H9 (cell line): ENCODE data around the gene AFAP1. TPM values are rescaled to one million over a fixed set of nuclear protein-coding genes. Genes with fewer than 3 reads are reported as not detected.

Source experiments
- DNase-seq: peaks from one replicate; pipeline ENCODE4 v3.0.0-alpha.2; 2017
- H2AFZ ChIP-seq: one replicate; pipeline ENCODE4 v1.6.1; 2013; ENCODE audit warnings: mild to moderate bottlenecking, low read length, control low read depth, moderate library complexity
- H2AK5ac ChIP-seq: 2 replicates; pipeline ENCODE4 v1.6.1; 2013; ENCODE audit warnings: low read length, control low read depth, mixed read lengths; ENCODE audit not compliant: insufficient read length
- H2BK120ac ChIP-seq: one replicate; pipeline ENCODE4 v1.6.1; 2013; ENCODE audit warnings: low read depth, mild to moderate bottlenecking, low read length, control low read depth, inconsistent platforms; ENCODE audit not compliant: poor library complexity, severe bottlenecking
- H2BK12ac ChIP-seq: 2 replicates; pipeline ENCODE4 v1.6.1; 2013; ENCODE audit warnings: low read length, control low read depth, mixed read lengths, low read depth; ENCODE audit not compliant: insufficient read length
- H2BK15ac ChIP-seq: 2 replicates; pipeline ENCODE4 v1.6.1; 2013; ENCODE audit warnings: low read depth, low read length, control low read depth
- H2BK20ac ChIP-seq: one replicate; pipeline ENCODE4 v1.6.1; 2013; ENCODE audit warnings: low read depth, mild to moderate bottlenecking, low read length, control low read depth, inconsistent platforms; ENCODE audit not compliant: poor library complexity, severe bottlenecking
- H2BK5ac ChIP-seq: 2 replicates; pipeline ENCODE4 v1.6.1; 2013; ENCODE audit warnings: low read length, control low read depth, mixed read lengths; ENCODE audit not compliant: insufficient read length
- H3K14ac ChIP-seq: 2 replicates; pipeline ENCODE4 v1.6.1; 2013; ENCODE audit warnings: low read length, control low read depth; ENCODE audit not compliant: insufficient read depth
- H3K18ac ChIP-seq: 2 replicates; pipeline ENCODE4 v1.6.1; 2013; ENCODE audit warnings: low read depth, mild to moderate bottlenecking, mixed read lengths, low read length, control low read depth; ENCODE audit not compliant: insufficient read length
- H3K23ac ChIP-seq: 2 replicates; pipeline ENCODE4 v1.6.1; 2013; ENCODE audit warnings: low read length, control low read depth, mixed read lengths, low read depth; ENCODE audit not compliant: insufficient read length
- H3K23me2 ChIP-seq: 2 replicates; pipeline ENCODE4 v1.6.1; 2013; ENCODE audit warnings: low read depth, mild to moderate bottlenecking, mixed read lengths, low read length, control low read depth; ENCODE audit not compliant: insufficient read length, poor library complexity, severe bottlenecking
- H3K27ac ChIP-seq: 2 replicates; pipeline ENCODE4 v1.5.1; 2013; ENCODE audit warnings: low read length, control low read depth, mixed read lengths, low read depth; ENCODE audit not compliant: insufficient read length
- H3K27me3 ChIP-seq: 2 replicates; pipeline ENCODE4 v1.6.1; 2013; ENCODE audit warnings: low read length, control low read depth, inconsistent platforms; ENCODE audit not compliant: insufficient read depth
- H3K4ac ChIP-seq: 2 replicates; pipeline ENCODE4 v1.6.1; 2013; ENCODE audit warnings: low read depth, mild to moderate bottlenecking, control low read depth, inconsistent platforms, low read length, moderate library complexity
- H3K4me1 ChIP-seq: 2 replicates; pipeline ENCODE4 v1.6.1; 2013; ENCODE audit warnings: low read length, control low read depth, inconsistent platforms; ENCODE audit not compliant: insufficient read depth
- H3K4me2 ChIP-seq: 2 replicates; pipeline ENCODE4 v1.6.1; 2013; ENCODE audit warnings: low read length, control low read depth, mixed read lengths; ENCODE audit not compliant: insufficient read length, insufficient read depth
- H3K56ac ChIP-seq: 2 replicates; pipeline ENCODE4 v1.6.1; 2013; ENCODE audit warnings: low read depth, mild to moderate bottlenecking, mixed read lengths, low read length, control low read depth; ENCODE audit not compliant: insufficient read length
- H3K79me1 ChIP-seq: 2 replicates; pipeline ENCODE4 v1.6.1; 2013; ENCODE audit warnings: low read depth, mild to moderate bottlenecking, moderate library complexity, low read length, control low read depth, inconsistent platforms; ENCODE audit not compliant: insufficient read depth, poor library complexity, severe bottlenecking
- H3K79me2 ChIP-seq: 2 replicates; pipeline ENCODE4 v1.6.1; 2013; ENCODE audit warnings: low read length, control low read depth, inconsistent platforms; ENCODE audit not compliant: insufficient read depth
- H3K9ac ChIP-seq: 2 replicates; pipeline ENCODE4 v1.6.1; 2013; ENCODE audit warnings: low read length, control low read depth, mixed read lengths; ENCODE audit not compliant: insufficient read length; ENCODE audit errors: extremely low read depth
- H3K9me3 ChIP-seq: one replicate; pipeline ENCODE4 v1.6.1; 2013; ENCODE audit warnings: low read depth, low read length, inconsistent platforms; ENCODE audit not compliant: control insufficient read depth
- H3T11ph ChIP-seq: one replicate; pipeline ENCODE4 v1.6.1; 2013; ENCODE audit warnings: mild to moderate bottlenecking, low read length, control low read depth, inconsistent platforms
- H4K20me1 ChIP-seq: one replicate; pipeline ENCODE4 v1.6.1; 2013; ENCODE audit not compliant: control insufficient read depth, insufficient read length, insufficient read depth
- H4K5ac ChIP-seq: 2 replicates; pipeline ENCODE4 v1.6.1; 2013; ENCODE audit warnings: low read depth, mild to moderate bottlenecking, mixed read lengths, low read length, control low read depth; ENCODE audit not compliant: insufficient read length
- H4K8ac ChIP-seq: replicated peaks from 2 replicates; pipeline ENCODE4 v1.6.1; 2013; ENCODE audit warnings: low read length, control low read depth, mixed read lengths, low read depth; ENCODE audit not compliant: insufficient read length
- H4K91ac ChIP-seq: 2 replicates; pipeline ENCODE4 v1.6.1; 2013; ENCODE audit warnings: low read depth, mild to moderate bottlenecking, moderate library complexity, mixed read lengths, low read length, control low read depth; ENCODE audit not compliant: insufficient read length
- H3K27ac Mint-ChIP-seq, 3 experiments: 2 replicates in 2 of 3; 3 replicates in 1 of 3; pipeline ENCODE4 v1.8.0; 2020 to 2021; ENCODE audit warnings: mixed read lengths in 3 of 3, mild to moderate bottlenecking in 1 of 3, moderate library complexity in 1 of 3
- H3K27me3 Mint-ChIP-seq: 2 replicates; pipeline ENCODE4 v1.8.0; 2021; ENCODE audit warnings: low read depth, mild to moderate bottlenecking, moderate library complexity, mixed read lengths
- H3K36me3 Mint-ChIP-seq, 3 experiments: 2 replicates in 2 of 3; 3 replicates in 1 of 3; pipeline ENCODE4 v1.8.0; 2020 to 2021; ENCODE audit warnings: low read depth in 3 of 3, mixed read lengths in 3 of 3; ENCODE audit not compliant: insufficient read depth in 1 of 3
- H3K4me1 Mint-ChIP-seq, 2 experiments: 2 replicates each; pipeline ENCODE4 v1.8.0; 2020; ENCODE audit warnings: mixed read lengths in 2 of 2
- H3K4me3 Mint-ChIP-seq, 2 experiments: 2 replicates in 1 of 2; 3 replicates in 1 of 2; pipeline ENCODE4 v1.8.0; 2020 to 2021; ENCODE audit warnings: mild to moderate bottlenecking in 2 of 2, mixed read lengths in 2 of 2, moderate library complexity in 1 of 2
- H3K9me3 Mint-ChIP-seq, 2 experiments: 2 replicates in 1 of 2; 3 replicates in 1 of 2; pipeline ENCODE4 v1.8.0; 2020; ENCODE audit warnings: mild to moderate bottlenecking in 2 of 2, mixed read lengths in 2 of 2, moderate library complexity in 1 of 2
- CTCF ChIP-seq: fragments of 200-600 bp; sonication (generic); conservative IDR thresholded peaks from 3 replicates; pipeline ENCODE4 v1.8.0; 2021; ENCODE audit warnings: antibody characterized with exemption, mild to moderate bottlenecking
- WGBS: extraction: QIAGEN DNeasy Blood & Tissue Kit; methylation state at CpG from one replicate; pipeline ENCODE4 v1.1.7; 2013; ENCODE audit warnings: missing lambda C conversion rate, low lambda C conversion rate, mixed read lengths; ENCODE audit not compliant: insufficient read length; ENCODE audit errors: extremely low coverage; 5-methylcytosine and 5-hydroxymethylcytosine counted together
- total RNA-seq: library from RNA; stranded (reverse); gene quantifications from 2 replicates; pipeline ENCODE4 v1.2.1, GENCODE V29; 2021

AFAP1 gene
- total RNA-seq, 1 experiment from 2014 or later: 6.5 TPM

GRCh38 chr4:7841894-7842293 is 97.8 kb downstream of the AFAP1 start:
- no peak overlapping the region for H3K14ac ChIP-seq
- no peak overlapping the region for H3K56ac ChIP-seq
- H3K79me2 ChIP-seq: no peaks in the 10 kb centered on the region
- no peak overlapping the region for H2BK120ac ChIP-seq
- H3K4me2 ChIP-seq: no peak overlapping the region
- H2AK5ac ChIP-seq: no peak overlapping the region
- no peaks in the 10 kb centered on the region for H3K9me3 ChIP-seq
- H3K27ac ChIP-seq: no peak overlapping the region
- H3K23me2 ChIP-seq: no peaks in the 10 kb centered on the region
- H3K23ac ChIP-seq: no peak overlapping the region
- no peaks in the 10 kb centered on the region for H3K27me3 Mint-ChIP-seq
- no peak overlapping the region for H3T11ph ChIP-seq
- no peaks in the 10 kb centered on the region for H3K27me3 ChIP-seq
- H3K79me1 ChIP-seq: no peaks in the 10 kb centered on the region
- no peak overlapping the region for H4K5ac ChIP-seq
- no peak overlapping the region for H3K4ac ChIP-seq
- no CpG with 5 or more reads among the region's 2 CpGs for WGBS
- H4K8ac ChIP-seq: no peak overlapping the region
- no peaks in the 10 kb centered on the region; the same call in 1 of the 2 replicates for H3K4me1 ChIP-seq
- no peak for TF ChIP-seq CTCF
- H2BK12ac ChIP-seq: no peak overlapping the region
- H2BK5ac ChIP-seq: no peak overlapping the region
- H2AFZ ChIP-seq: no peak overlapping the region
- no peak for DNase-seq
- no peak overlapping the region for H3K4me3 Mint-ChIP-seq
- H3K9ac ChIP-seq: no peak overlapping the region
- peaks cover 0 to 12% (median 10%) of the 10 kb centered on the region in 3 experiments; a peak in 5 of 7 replicates for H3K36me3 Mint-ChIP-seq
- H4K20me1 ChIP-seq: no peaks in the 10 kb centered on the region
- H2BK20ac ChIP-seq: no peak overlapping the region
- H3K9me3 Mint-ChIP-seq: no peaks in the 10 kb centered on the region
- no peak overlapping the region; a peak in 1 of 7 replicates for H3K27ac Mint-ChIP-seq
- H3K18ac ChIP-seq: no peak overlapping the region
- H3K4me1 Mint-ChIP-seq: peaks cover 29 to 36% of the 10 kb centered on the region in 2 experiments
- no peak overlapping the region for H4K91ac ChIP-seq
- H2BK15ac ChIP-seq: no peak overlapping the region
